H9 (cell line): ENCODE results near the gene CUEDC1. TPM values are rescaled to one million over a fixed set of nuclear protein-coding genes. Genes with fewer than 3 reads are reported as not detected.

ENCODE experiments used
- DNase-seq: peaks from one replicate; pipeline ENCODE4 v3.0.0-alpha.2; 2017
- H2AFZ ChIP-seq: one replicate; pipeline ENCODE4 v1.6.1; 2013; ENCODE audit warnings: mild to moderate bottlenecking, low read length, control low read depth, moderate library complexity
- H2AK5ac ChIP-seq: 2 replicates; pipeline ENCODE4 v1.6.1; 2013; ENCODE audit warnings: low read length, control low read depth, mixed read lengths; ENCODE audit not compliant: insufficient read length
- H2BK120ac ChIP-seq: one replicate; pipeline ENCODE4 v1.6.1; 2013; ENCODE audit warnings: low read depth, mild to moderate bottlenecking, low read length, control low read depth, inconsistent platforms; ENCODE audit not compliant: poor library complexity, severe bottlenecking
- H2BK12ac ChIP-seq: 2 replicates; pipeline ENCODE4 v1.6.1; 2013; ENCODE audit warnings: low read length, control low read depth, mixed read lengths, low read depth; ENCODE audit not compliant: insufficient read length
- H2BK15ac ChIP-seq: 2 replicates; pipeline ENCODE4 v1.6.1; 2013; ENCODE audit warnings: low read depth, low read length, control low read depth
- H2BK20ac ChIP-seq: one replicate; pipeline ENCODE4 v1.6.1; 2013; ENCODE audit warnings: low read depth, mild to moderate bottlenecking, low read length, control low read depth, inconsistent platforms; ENCODE audit not compliant: poor library complexity, severe bottlenecking
- H2BK5ac ChIP-seq: 2 replicates; pipeline ENCODE4 v1.6.1; 2013; ENCODE audit warnings: low read length, control low read depth, mixed read lengths; ENCODE audit not compliant: insufficient read length
- H3K14ac ChIP-seq: 2 replicates; pipeline ENCODE4 v1.6.1; 2013; ENCODE audit warnings: low read length, control low read depth; ENCODE audit not compliant: insufficient read depth
- H3K18ac ChIP-seq: 2 replicates; pipeline ENCODE4 v1.6.1; 2013; ENCODE audit warnings: low read depth, mild to moderate bottlenecking, mixed read lengths, low read length, control low read depth; ENCODE audit not compliant: insufficient read length
- H3K23ac ChIP-seq: 2 replicates; pipeline ENCODE4 v1.6.1; 2013; ENCODE audit warnings: low read length, control low read depth, mixed read lengths, low read depth; ENCODE audit not compliant: insufficient read length
- H3K23me2 ChIP-seq: 2 replicates; pipeline ENCODE4 v1.6.1; 2013; ENCODE audit warnings: low read depth, mild to moderate bottlenecking, mixed read lengths, low read length, control low read depth; ENCODE audit not compliant: insufficient read length, poor library complexity, severe bottlenecking
- H3K27ac ChIP-seq: 2 replicates; pipeline ENCODE4 v1.5.1; 2013; ENCODE audit warnings: low read length, control low read depth, mixed read lengths, low read depth; ENCODE audit not compliant: insufficient read length
- H3K27me3 ChIP-seq: 2 replicates; pipeline ENCODE4 v1.6.1; 2013; ENCODE audit warnings: low read length, control low read depth, inconsistent platforms; ENCODE audit not compliant: insufficient read depth
- H3K4ac ChIP-seq: 2 replicates; pipeline ENCODE4 v1.6.1; 2013; ENCODE audit warnings: low read depth, mild to moderate bottlenecking, control low read depth, inconsistent platforms, low read length, moderate library complexity
- H3K4me1 ChIP-seq: 2 replicates; pipeline ENCODE4 v1.6.1; 2013; ENCODE audit warnings: low read length, control low read depth, inconsistent platforms; ENCODE audit not compliant: insufficient read depth
- H3K4me2 ChIP-seq: 2 replicates; pipeline ENCODE4 v1.6.1; 2013; ENCODE audit warnings: low read length, control low read depth, mixed read lengths; ENCODE audit not compliant: insufficient read length, insufficient read depth
- H3K56ac ChIP-seq: 2 replicates; pipeline ENCODE4 v1.6.1; 2013; ENCODE audit warnings: low read depth, mild to moderate bottlenecking, mixed read lengths, low read length, control low read depth; ENCODE audit not compliant: insufficient read length
- H3K79me1 ChIP-seq: 2 replicates; pipeline ENCODE4 v1.6.1; 2013; ENCODE audit warnings: low read depth, mild to moderate bottlenecking, moderate library complexity, low read length, control low read depth, inconsistent platforms; ENCODE audit not compliant: insufficient read depth, poor library complexity, severe bottlenecking
- H3K79me2 ChIP-seq: 2 replicates; pipeline ENCODE4 v1.6.1; 2013; ENCODE audit warnings: low read length, control low read depth, inconsistent platforms; ENCODE audit not compliant: insufficient read depth
- H3K9ac ChIP-seq: 2 replicates; pipeline ENCODE4 v1.6.1; 2013; ENCODE audit warnings: low read length, control low read depth, mixed read lengths; ENCODE audit not compliant: insufficient read length; ENCODE audit errors: extremely low read depth
- H3K9me3 ChIP-seq: one replicate; pipeline ENCODE4 v1.6.1; 2013; ENCODE audit warnings: low read depth, low read length, inconsistent platforms; ENCODE audit not compliant: control insufficient read depth
- H3T11ph ChIP-seq: one replicate; pipeline ENCODE4 v1.6.1; 2013; ENCODE audit warnings: mild to moderate bottlenecking, low read length, control low read depth, inconsistent platforms
- H4K20me1 ChIP-seq: one replicate; pipeline ENCODE4 v1.6.1; 2013; ENCODE audit not compliant: control insufficient read depth, insufficient read length, insufficient read depth
- H4K5ac ChIP-seq: 2 replicates; pipeline ENCODE4 v1.6.1; 2013; ENCODE audit warnings: low read depth, mild to moderate bottlenecking, mixed read lengths, low read length, control low read depth; ENCODE audit not compliant: insufficient read length
- H4K8ac ChIP-seq: replicated peaks from 2 replicates; pipeline ENCODE4 v1.6.1; 2013; ENCODE audit warnings: low read length, control low read depth, mixed read lengths, low read depth; ENCODE audit not compliant: insufficient read length
- H4K91ac ChIP-seq: 2 replicates; pipeline ENCODE4 v1.6.1; 2013; ENCODE audit warnings: low read depth, mild to moderate bottlenecking, moderate library complexity, mixed read lengths, low read length, control low read depth; ENCODE audit not compliant: insufficient read length
- H3K27ac Mint-ChIP-seq, 3 experiments: 2 replicates in 2 of 3; 3 replicates in 1 of 3; pipeline ENCODE4 v1.8.0; 2020 to 2021; ENCODE audit warnings: mixed read lengths in 3 of 3, mild to moderate bottlenecking in 1 of 3, moderate library complexity in 1 of 3
- H3K27me3 Mint-ChIP-seq: 2 replicates; pipeline ENCODE4 v1.8.0; 2021; ENCODE audit warnings: low read depth, mild to moderate bottlenecking, moderate library complexity, mixed read lengths
- H3K36me3 Mint-ChIP-seq, 3 experiments: 2 replicates in 2 of 3; 3 replicates in 1 of 3; pipeline ENCODE4 v1.8.0; 2020 to 2021; ENCODE audit warnings: low read depth in 3 of 3, mixed read lengths in 3 of 3; ENCODE audit not compliant: insufficient read depth in 1 of 3
- H3K4me1 Mint-ChIP-seq, 2 experiments: 2 replicates each; pipeline ENCODE4 v1.8.0; 2020; ENCODE audit warnings: mixed read lengths in 2 of 2
- H3K4me3 Mint-ChIP-seq, 2 experiments: 2 replicates in 1 of 2; 3 replicates in 1 of 2; pipeline ENCODE4 v1.8.0; 2020 to 2021; ENCODE audit warnings: mild to moderate bottlenecking in 2 of 2, mixed read lengths in 2 of 2, moderate library complexity in 1 of 2
- H3K9me3 Mint-ChIP-seq, 2 experiments: 2 replicates in 1 of 2; 3 replicates in 1 of 2; pipeline ENCODE4 v1.8.0; 2020; ENCODE audit warnings: mild to moderate bottlenecking in 2 of 2, mixed read lengths in 2 of 2, moderate library complexity in 1 of 2
- CTCF ChIP-seq: fragments of 200-600 bp; sonication (generic); conservative IDR thresholded peaks from 3 replicates; pipeline ENCODE4 v1.8.0; 2021; ENCODE audit warnings: antibody characterized with exemption, mild to moderate bottlenecking
- WGBS: extraction: QIAGEN DNeasy Blood & Tissue Kit; methylation state at CpG from one replicate; pipeline ENCODE4 v1.1.7; 2013; ENCODE audit warnings: missing lambda C conversion rate, low lambda C conversion rate, mixed read lengths; ENCODE audit not compliant: insufficient read length; ENCODE audit errors: extremely low coverage; 5-methylcytosine and 5-hydroxymethylcytosine counted together
- total RNA-seq: library from RNA; stranded (reverse); gene quantifications from 2 replicates; pipeline ENCODE4 v1.2.1, GENCODE V29; 2021

The CUEDC1 gene
- total RNA-seq, 1 experiment from 2014 or later = 7.3 TPM

- peaks cover 2% of the 10 kb centered on the region for H4K20me1 ChIP-seq
- H3K79me2 ChIP-seq = no peaks in the 10 kb centered on the region
- H3K9me3 Mint-ChIP-seq = no peaks in the 10 kb centered on the region
- H4K8ac ChIP-seq = no peak overlapping the region
- H2BK5ac ChIP-seq = no peak overlapping the region
- peak overlapping the region; percentile 0 to 73 (median 25); a peak in 4 of 7 replicates for H3K27ac Mint-ChIP-seq
- no peaks in the 10 kb centered on the region for H3K27me3 ChIP-seq
- H2BK20ac ChIP-seq = no peak overlapping the region
- H3K23ac ChIP-seq = no peak overlapping the region
- no peaks in the 10 kb centered on the region; the same call in 1 of the 2 replicates for H3K27me3 Mint-ChIP-seq
- no peak overlapping the region for H3K4me2 ChIP-seq
- no peak overlapping the region for H3K9ac ChIP-seq
- peaks cover 5% of the 10 kb centered on the region; the same call in 1 of the 2 replicates for H3K4me1 ChIP-seq
- no peak overlapping the region for H2BK15ac ChIP-seq
- no peaks in the 10 kb centered on the region for H3K9me3 ChIP-seq
- no peak overlapping the region for H2AK5ac ChIP-seq
- no peak overlapping the region for H3K18ac ChIP-seq
- no peak overlapping the region for H3K56ac ChIP-seq
- H3K36me3 Mint-ChIP-seq = no peaks in the 10 kb centered on the region
- no peak overlapping the region for H2BK120ac ChIP-seq
- no peak for DNase-seq
- no peak overlapping the region for H3K14ac ChIP-seq
- no peak overlapping the region for H3K4ac ChIP-seq
- H3K27ac ChIP-seq = no peak overlapping the region
- H3K4me3 Mint-ChIP-seq = peak overlapping the region in 1 of 2 experiments; percentile 12; a peak in 2 of 5 replicates
- peaks cover 36 to 42% of the 10 kb centered on the region in 2 experiments for H3K4me1 Mint-ChIP-seq
- H2AFZ ChIP-seq = no peak overlapping the region
- no peaks in the 10 kb centered on the region for H3K23me2 ChIP-seq
- no CpG with 5 or more reads among the region's 10 CpGs for WGBS
- H4K5ac ChIP-seq = no peak overlapping the region
- no peak for TF ChIP-seq CTCF
- no peaks in the 10 kb centered on the region for H3K79me1 ChIP-seq
- no peak overlapping the region for H3T11ph ChIP-seq
- no peak overlapping the region for H2BK12ac ChIP-seq
- H4K91ac ChIP-seq = no peak overlapping the region
These were observed 8.3 kb downstream of the CUEDC1 start for GRCh38 chr17:57946798-57947358.
